T-helper 1 cell treated with Interleukin-12 subunit alpha and Interleukin-12 subunit beta and Interleukin-4 antibody, amounts not matched to agents 30 μg/mL and 1 μg/mL, for 36 hours (primary cell): ENCODE measurements around the gene PAK1.
"Not testable (repeated sequence)": the region's sequence is repeated elsewhere in the genome, so short reads cannot be mapped to it uniquely, and the experiment has no call there.

ENCODE experiments used
- H3K27ac Mint-ChIP-seq: one replicate; pipeline ENCODE4 v1.8.0; 2021; ENCODE audit warnings: mild to moderate bottlenecking, mixed read lengths
- H3K27me3 Mint-ChIP-seq: one replicate; pipeline ENCODE4 v1.8.0; 2021; ENCODE audit warnings: low read depth, mixed read lengths
- H3K36me3 Mint-ChIP-seq: one replicate; pipeline ENCODE4 v1.8.0; 2021; ENCODE audit warnings: low read depth, mixed read lengths
- H3K4me1 Mint-ChIP-seq: one replicate; pipeline ENCODE4 v1.8.0; 2021; ENCODE audit warnings: low read depth, mixed read lengths
- H3K4me3 Mint-ChIP-seq: one replicate; pipeline ENCODE4 v1.8.0; 2021; ENCODE audit warnings: mild to moderate bottlenecking, moderate library complexity, mixed read lengths
- H3K9me3 Mint-ChIP-seq: one replicate; pipeline ENCODE4 v1.8.0; 2021; ENCODE audit warnings: mixed read lengths

PAK1 gene

DNA sequence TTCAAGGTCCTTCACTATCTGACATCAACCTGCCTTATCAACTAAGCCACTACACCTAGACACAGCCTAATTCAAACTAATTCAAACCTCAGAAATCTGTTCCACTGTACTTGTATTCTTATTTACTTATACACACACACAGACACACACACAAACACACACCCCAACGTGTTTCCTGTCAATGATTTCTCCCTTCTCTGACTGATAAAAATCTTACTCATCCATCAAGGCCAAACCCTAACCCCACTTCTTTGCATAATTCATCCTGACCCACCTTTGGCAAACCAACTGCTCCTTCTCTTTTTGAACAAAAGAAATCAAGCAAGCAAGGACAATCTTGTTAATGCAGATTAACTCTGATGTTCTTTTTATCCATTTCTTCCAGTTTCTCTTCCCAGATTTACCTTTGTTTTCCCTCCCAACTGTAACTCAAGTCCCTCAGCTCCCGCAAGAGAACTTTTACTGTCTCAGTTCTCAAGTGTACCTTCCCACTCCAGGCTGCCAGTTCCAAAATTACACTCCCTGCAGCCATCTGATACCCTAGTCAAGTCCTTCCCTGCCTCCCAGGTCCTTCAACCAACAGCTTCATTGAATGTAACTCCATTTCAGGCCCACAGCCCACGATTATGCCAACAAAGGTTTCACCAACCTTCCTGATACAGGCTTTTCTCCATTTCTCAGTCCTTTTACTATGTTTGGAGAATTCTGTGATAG, 78.3 kb downstream of the PAK1 start:
- Mint-ChIP-seq H3K36me3 (peaks cover 15% of the 10 kb centered on the region), H3K4me1 (no peaks in the 10 kb centered on the region), H3K9me3 (no peaks in the 10 kb centered on the region), H3K4me3 (no peak overlapping the region), H3K27me3 (no peaks in the 10 kb centered on the region), H3K27ac (no peak overlapping the region)

DNA sequence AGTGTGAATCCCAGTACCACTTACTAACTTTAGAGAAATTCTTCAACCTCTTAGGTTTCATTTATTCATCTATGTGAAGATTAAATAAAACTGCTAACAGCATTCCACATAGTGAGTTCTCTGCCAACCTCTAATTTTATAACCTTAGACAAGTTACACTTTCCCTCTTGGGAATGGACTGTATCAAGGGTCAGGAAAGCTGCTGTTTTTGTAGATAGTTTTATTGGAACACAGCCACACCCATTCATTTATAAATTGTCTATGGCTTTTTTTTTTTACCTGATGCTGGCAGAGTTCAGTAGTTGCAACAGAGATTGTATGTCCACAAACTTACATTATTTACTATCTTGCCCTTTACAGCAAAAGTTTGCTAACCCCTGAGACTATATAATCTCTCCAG, 81.1 kb downstream of the PAK1 start:
- Mint-ChIP-seq H3K36me3 (peaks cover 10% of the 10 kb centered on the region), H3K27ac (no peak overlapping the region), H3K9me3 (no peaks in the 10 kb centered on the region), H3K4me1 (no peaks in the 10 kb centered on the region), H3K4me3 (no peak overlapping the region), H3K27me3 (no peaks in the 10 kb centered on the region)

DNA sequence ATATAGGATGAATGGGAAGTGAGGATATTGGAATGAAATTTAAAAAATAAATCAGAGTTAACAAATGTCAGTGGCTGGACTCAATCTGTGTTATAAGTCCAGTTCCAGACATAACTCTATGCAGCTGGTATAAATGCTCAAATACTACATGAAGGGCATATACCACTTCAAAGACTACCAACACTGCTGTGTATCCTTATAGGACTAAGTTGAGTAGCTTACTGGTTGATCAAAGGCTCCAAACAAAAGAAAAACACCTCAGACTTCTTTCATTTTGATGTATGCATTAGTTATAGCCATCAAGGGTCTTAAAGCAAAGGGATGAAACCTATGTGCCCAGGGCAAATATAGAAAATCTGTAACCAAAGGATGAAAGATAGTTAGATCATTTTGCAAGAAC, 86.2 kb downstream of the PAK1 start:
- Mint-ChIP-seq H3K36me3 (peaks cover 15% of the 10 kb centered on the region), H3K4me3 (no peak overlapping the region), H3K27me3 (no peaks in the 10 kb centered on the region)

DNA sequence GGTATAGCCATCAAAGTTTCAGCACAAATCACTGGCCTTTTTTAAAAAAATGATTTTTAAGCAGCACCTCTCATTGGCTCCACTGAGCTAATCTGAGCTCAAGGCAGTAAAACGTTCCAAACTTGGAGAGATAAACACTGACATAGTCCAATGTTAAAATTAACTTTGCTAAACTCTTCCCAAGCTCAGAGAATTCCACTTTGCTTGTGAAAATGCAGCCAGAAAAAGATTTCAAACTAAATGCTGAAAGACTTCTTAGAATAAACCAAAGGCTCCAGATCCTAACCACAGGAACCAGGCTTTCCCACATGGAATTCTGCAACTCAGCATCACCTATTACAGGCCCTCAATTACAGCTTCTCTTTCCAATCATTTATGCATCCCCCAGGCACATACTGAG, 87.7 kb downstream of the PAK1 start:
- no peak overlapping the region for H3K27ac Mint-ChIP-seq
- H3K4me3 Mint-ChIP-seq, result no peak overlapping the region
- peaks cover 6% of the 10 kb centered on the region for H3K4me1 Mint-ChIP-seq
- H3K36me3 Mint-ChIP-seq, result peaks cover 15% of the 10 kb centered on the region
- no peaks in the 10 kb centered on the region for H3K9me3 Mint-ChIP-seq
- no peaks in the 10 kb centered on the region for H3K27me3 Mint-ChIP-seq

More for the DNA sequence above, 86.2 kb downstream of the PAK1 start:
- Mint-ChIP-seq H3K4me1 (no peaks in the 10 kb centered on the region), H3K9me3 (no peaks in the 10 kb centered on the region), H3K27ac (no peak overlapping the region)

DNA sequence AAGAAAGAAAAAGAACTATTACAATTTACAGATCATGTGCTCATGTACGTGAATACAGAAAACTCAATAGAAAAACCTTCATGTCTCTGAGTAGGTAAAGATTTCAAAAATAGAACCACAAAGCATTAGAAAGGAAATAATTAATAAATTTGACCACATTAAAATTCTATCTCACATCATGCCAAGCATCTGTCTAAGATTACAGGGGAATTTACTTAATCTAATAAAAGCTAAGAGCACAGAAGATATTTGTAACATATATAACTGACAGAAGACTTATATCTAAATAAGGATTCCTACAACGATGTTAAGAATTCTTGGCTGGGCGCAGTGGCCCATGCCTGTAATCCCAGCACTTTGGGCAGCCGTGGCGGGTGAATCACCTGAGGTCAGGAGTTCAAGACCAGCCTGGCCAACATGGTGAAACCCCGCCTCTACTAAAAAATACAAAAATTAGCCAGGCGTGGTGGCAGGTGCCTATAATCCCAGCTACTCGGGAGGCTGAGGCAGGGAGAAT, 88.6 kb downstream of the PAK1 start:
- H3K4me3 Mint-ChIP-seq, H3K4me1 Mint-ChIP-seq, H3K9me3 Mint-ChIP-seq, H3K27me3 Mint-ChIP-seq, H3K27ac Mint-ChIP-seq: not testable (repeated sequence)
- peaks cover 12% of the 10 kb centered on the region for H3K36me3 Mint-ChIP-seq

DNA sequence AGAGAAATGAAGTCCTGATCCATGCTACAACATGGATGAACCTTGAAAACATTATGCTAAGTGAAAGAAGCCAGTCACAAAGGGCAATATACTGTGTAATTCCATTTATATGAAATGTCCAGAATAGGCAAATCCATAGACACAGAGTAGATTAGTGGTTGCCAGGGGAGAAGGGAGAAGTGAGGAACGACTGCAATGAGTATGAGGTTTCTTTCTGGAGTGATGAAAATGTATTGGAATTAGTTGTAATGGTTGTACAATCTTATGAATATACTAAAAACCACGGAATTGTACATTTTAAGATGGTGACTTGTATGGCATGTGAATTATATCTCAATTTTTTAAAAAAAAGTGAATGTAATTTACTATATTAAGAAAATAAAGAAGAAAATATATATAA, 89.3 kb downstream of the PAK1 start:
- Mint-ChIP-seq H3K4me3 (no peak overlapping the region), H3K27me3 (no peaks in the 10 kb centered on the region), H3K27ac (no peak overlapping the region), H3K9me3 (no peaks in the 10 kb centered on the region), H3K36me3 (peaks cover 9% of the 10 kb centered on the region), H3K4me1 (peaks cover 9% of the 10 kb centered on the region)

DNA sequence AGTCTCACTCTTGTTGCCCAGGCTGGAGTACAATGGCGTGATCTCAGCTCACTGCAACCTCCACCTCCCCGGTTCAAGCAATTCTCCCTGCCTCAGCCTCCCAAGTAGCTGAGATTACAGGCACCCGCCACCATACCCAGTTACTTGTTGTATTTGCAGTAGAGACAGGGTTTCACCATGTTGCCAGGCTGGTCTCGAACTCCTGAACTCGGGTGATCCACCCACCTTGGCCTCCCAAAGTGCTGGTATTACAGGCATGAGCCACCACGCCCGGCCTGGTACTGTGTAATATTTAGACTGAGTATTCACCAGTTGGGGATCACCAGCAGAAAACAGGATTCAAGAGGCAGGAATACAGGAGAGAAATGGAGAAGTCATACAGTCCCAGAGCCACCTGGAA, 90.5 kb downstream of the PAK1 start:
- H3K27me3 Mint-ChIP-seq, H3K4me1 Mint-ChIP-seq, H3K4me3 Mint-ChIP-seq, H3K27ac Mint-ChIP-seq, H3K9me3 Mint-ChIP-seq: not testable (repeated sequence)
- peaks cover 20% of the 10 kb centered on the region for H3K36me3 Mint-ChIP-seq

DNA sequence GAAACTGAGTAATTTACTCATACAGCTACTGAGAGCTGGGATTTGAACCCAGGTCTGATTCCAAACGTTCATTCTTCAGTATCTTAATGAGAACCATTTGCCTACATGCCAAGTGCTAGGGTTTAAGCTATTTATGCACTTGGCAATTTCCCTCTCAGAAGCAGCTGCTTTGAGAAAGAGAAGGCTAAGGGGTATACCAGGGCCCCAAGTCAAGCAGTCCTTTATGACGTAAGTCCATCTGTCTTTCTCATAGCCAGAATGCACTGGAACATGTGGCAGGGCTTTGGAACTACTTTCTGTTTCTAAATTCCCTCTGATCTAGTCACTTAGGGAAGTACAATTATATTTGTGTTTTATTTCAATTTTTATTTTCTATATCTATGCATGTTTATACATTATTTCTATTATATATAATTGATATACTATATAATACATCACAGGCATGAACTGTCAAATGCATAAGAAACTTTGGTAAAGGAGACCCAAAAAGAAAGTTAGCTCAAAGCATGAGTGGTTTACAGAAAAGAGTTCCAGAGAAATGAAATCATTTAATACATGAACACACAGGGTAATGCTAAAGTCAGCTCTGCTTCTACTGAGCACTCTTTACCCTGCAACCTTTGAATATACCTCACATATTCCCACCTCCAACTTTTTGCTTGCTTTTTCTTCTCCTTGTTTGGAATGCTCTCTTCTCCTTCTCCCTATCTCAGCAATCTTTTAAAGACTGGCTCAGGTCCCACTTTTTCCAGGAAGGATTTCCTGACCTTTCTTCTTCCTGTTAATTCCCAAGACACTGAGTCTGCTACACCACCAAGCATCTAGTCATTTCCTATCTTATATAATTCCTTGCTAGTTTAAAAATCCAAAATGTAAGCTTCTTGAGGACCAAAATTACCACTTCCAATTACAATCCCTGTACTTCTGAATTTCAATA, 91.9 kb downstream of the PAK1 start:
- Mint-ChIP-seq H3K9me3 (no peaks in the 10 kb centered on the region), H3K4me3 (no peak overlapping the region), H3K27me3 (no peaks in the 10 kb centered on the region), H3K36me3 (peaks cover 26% of the 10 kb centered on the region), H3K4me1 (peaks cover 9% of the 10 kb centered on the region), H3K27ac (no peak overlapping the region)

DNA sequence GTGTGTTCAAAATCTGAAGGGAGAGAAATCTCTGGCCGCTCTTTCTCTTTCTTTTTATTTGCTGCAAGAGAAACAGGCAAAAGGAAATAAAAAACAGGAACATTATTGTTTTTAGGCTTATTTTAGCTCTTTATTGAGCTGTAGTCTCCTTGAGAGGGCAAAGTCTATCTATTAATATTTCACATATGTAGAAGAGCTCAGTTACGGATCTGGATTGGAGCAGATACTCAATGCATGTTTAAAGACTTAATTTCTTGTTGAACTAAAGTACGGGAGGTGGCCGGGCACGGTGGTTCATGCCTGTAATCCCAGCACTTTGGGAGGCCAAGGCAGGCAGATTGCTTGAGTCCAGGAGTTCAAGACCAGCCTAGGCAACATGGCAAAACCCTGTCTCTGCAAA, 94.0 kb downstream of the PAK1 start:
- Mint-ChIP-seq H3K4me3 (no peak overlapping the region), H3K4me1 (peaks cover 9% of the 10 kb centered on the region), H3K36me3 (peaks cover 26% of the 10 kb centered on the region), H3K27me3 (no peaks in the 10 kb centered on the region), H3K27ac (no peak overlapping the region), H3K9me3 (no peaks in the 10 kb centered on the region)

DNA sequence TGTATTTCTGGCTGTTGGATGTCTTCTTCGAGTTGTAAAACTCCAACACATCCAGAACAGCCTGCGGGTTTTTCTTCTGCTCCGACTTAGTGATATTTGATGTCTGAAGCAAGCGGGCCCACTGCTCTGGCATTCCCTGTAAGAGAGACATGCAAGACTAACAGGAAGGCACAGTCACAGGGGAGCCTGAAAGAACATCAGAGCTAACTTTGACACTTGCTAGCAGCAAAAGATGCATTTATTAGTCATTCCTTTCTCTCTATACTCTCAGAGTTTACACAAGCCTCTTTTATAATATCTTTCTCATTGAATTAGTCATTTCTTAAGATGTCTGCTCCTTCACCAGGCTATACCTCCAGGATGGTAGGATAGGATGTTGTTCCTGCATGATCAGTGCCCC, 94.6 kb downstream of the PAK1 start:
- Mint-ChIP-seq H3K4me1 (peaks cover 9% of the 10 kb centered on the region), H3K4me3 (no peak overlapping the region), H3K9me3 (no peaks in the 10 kb centered on the region), H3K27me3 (no peaks in the 10 kb centered on the region), H3K36me3 (peaks cover 26% of the 10 kb centered on the region), H3K27ac (no peak overlapping the region)

DNA sequence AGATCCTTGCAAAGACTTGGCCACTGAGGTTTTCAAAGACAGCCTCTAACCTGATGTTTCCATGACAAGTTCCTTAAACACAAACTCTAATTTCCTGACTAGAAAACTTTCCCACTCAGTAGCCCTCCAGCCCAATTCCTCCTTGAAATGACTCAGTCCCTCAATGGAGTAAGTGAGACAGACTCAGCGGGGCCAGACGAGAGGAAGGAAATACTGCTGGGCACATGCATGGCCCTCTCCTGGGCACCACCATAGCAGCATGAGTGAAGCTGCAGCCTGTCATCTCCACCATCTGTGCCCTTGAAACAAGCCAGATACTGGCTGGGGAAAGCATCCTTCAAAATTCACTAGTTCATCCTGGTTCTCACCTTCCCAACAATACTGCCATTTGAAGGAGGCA, 96.2 kb downstream of the PAK1 start:
- Mint-ChIP-seq H3K27me3 (no peaks in the 10 kb centered on the region), H3K9me3 (no peaks in the 10 kb centered on the region), H3K4me1 (peaks cover 9% of the 10 kb centered on the region), H3K4me3 (no peak overlapping the region), H3K27ac (no peak overlapping the region), H3K36me3 (peaks cover 28% of the 10 kb centered on the region)

DNA sequence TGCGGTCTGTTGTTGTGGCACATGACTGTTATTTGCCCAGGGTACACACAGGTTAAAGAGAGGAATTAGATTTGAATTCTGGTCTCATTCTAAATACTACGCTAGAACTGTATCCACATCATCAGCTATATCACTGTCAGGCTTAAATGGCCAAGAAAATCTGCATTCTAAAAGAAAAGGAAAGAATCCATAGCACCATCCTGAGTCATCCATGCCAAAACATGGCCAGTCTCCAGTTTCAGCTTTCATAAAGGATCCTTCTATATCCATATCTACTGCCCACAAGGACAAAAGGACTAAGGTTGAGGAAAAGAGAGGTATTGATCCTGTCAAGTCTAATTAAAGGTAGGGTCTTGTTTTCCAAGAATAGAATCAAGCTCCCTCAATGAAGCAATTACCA, 98.8 kb downstream of the PAK1 start:
- Mint-ChIP-seq H3K9me3 (no peaks in the 10 kb centered on the region), H3K27me3 (no peaks in the 10 kb centered on the region), H3K4me1 (peaks cover 2% of the 10 kb centered on the region), H3K27ac (no peak overlapping the region), H3K36me3 (peaks cover 29% of the 10 kb centered on the region), H3K4me3 (no peak overlapping the region)

DNA sequence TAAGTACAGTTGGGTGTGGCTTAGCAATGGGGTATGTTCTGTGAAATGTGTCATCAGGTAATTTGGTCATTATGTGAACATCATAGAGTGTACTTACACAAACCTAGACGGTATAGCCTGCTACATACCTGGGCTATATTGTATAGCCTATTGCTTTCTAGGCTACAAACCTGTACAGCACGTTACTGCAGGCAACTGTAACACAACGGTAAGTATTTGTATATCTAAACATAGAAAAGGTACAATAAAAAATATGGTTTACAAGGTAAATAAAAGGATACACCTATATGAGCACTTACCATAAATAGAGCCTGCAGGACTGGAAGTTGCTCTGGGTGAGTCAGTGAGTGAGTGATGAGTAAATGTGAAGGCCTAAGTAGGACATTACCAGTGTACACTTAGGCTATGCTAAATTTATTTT, 99.3 kb downstream of the PAK1 start:
- Mint-ChIP-seq H3K36me3 (peaks cover 32% of the 10 kb centered on the region), H3K4me3 (no peak overlapping the region)

DNA sequence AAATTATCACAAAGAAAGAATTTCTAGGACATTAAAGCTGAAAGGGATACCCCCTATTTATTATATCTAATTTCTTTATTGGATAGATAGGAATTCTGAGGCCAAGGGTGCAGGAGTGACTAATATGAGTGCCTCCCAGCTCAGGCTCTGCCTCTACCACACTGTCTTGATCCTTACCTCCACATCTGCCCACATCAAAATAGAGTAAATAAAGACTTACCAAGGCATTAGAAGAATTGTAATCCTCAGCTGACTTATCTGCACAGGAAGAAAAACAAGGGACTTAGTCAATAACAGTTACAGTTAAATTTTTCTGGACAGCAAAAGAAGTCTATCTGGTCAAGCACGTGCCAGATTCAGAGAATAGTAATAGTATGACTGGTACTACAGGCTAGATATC, 99.8 kb downstream of the PAK1 start:
- Mint-ChIP-seq H3K4me1 (peaks cover 6% of the 10 kb centered on the region), H3K27ac (no peak overlapping the region), H3K36me3 (peaks cover 27% of the 10 kb centered on the region), H3K4me3 (no peak overlapping the region), H3K9me3 (no peaks in the 10 kb centered on the region), H3K27me3 (no peaks in the 10 kb centered on the region)

More for the DNA sequence above, 99.3 kb downstream of the PAK1 start:
- H3K27me3 Mint-ChIP-seq, result no peaks in the 10 kb centered on the region
- H3K27ac Mint-ChIP-seq, result no peak overlapping the region
- H3K9me3 Mint-ChIP-seq, result no peaks in the 10 kb centered on the region
- H3K4me1 Mint-ChIP-seq, result peaks cover 6% of the 10 kb centered on the region

DNA sequence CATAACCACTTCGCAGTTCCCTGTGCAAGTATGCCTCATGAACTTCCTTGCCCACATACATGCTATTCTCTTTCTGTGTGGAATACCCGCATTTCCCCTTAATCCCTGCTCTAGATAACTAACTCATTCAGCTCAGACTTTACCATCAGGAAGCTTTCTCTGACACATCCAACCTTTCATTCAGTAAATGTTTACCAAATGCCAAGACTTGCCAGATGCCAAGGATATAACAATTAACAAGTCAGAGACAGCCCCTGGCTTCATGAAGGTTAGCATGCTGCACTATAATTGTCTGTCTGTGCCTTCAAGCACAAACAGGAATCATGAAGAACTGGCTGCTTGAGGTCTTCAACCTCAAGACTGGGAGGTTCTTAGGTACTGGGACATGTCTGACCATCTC, 101.2 kb downstream of the PAK1 start:
- Mint-ChIP-seq H3K9me3 (no peaks in the 10 kb centered on the region), H3K36me3 (peaks cover 15% of the 10 kb centered on the region), H3K27me3 (no peaks in the 10 kb centered on the region), H3K4me3 (no peak overlapping the region), H3K27ac (no peak overlapping the region), H3K4me1 (peaks cover 6% of the 10 kb centered on the region)
